ENCODE results near the gene AAK1. TPM values are rescaled to one million over a fixed set of nuclear protein-coding genes. Genes with fewer than 3 reads are reported as not detected.
"Not testable (repeated sequence)": the region's sequence is repeated elsewhere in the genome, so short reads cannot be mapped to it uniquely, and the experiment has no call there.

The AAK1 gene
- total RNA-seq, 4 donors from 2014 or later = 28.0 to 35.5 (median 32.8) TPM

GRCh38 chr2:69453475-69454129 is 189.9 kb downstream of the AAK1 start:
- Histone ChIP-seq H3K27me3 (no peaks in the 10 kb centered on the region), H3K4me1 (no peaks in the 10 kb centered on the region), H3K27ac (no peak overlapping the region), H3K9me3 (no peaks in the 10 kb centered on the region), H3K4me3 (no peak overlapping the region), H3K36me3 (no peaks in the 10 kb centered on the region)
- WGBS, 2 donors = 60 to 79% methylated on average over 4 of the region's 4 CpGs
- no peak for DNase-seq
- intact Hi-C loops (cut with DNase I) = no loop called here
- TF ChIP-seq CTCF (IDR thresholded peaks at IDR 0.05) = no peak
- TF ChIP-seq POLR2A (IDR thresholded peaks at IDR 0.05) = no peak

- Histone ChIP-seq H3K27me3 (no peaks in the 10 kb centered on the region), H3K4me1 (no peaks in the 10 kb centered on the region), H3K4me3 (no peak overlapping the region), H3K27ac (no peak overlapping the region), H3K36me3 (no peaks in the 10 kb centered on the region), H3K9me3 (no peaks in the 10 kb centered on the region)
- intact Hi-C loops (cut with DNase I) = no loop called here
- TF ChIP-seq CTCF (IDR thresholded peaks at IDR 0.05) = no peak
- no peak for TF ChIP-seq POLR2A (IDR thresholded peaks at IDR 0.05)
- no peak for DNase-seq
- WGBS, 2 donors = 97 to 100% methylated on average over 3 of the region's 3 CpGs
These were observed 190.9 kb downstream of the AAK1 start for GRCh38 chr2:69452687-69453086.

- intact Hi-C loops (cut with DNase I) = no loop called here
- H3K36me3 ChIP-seq = no peaks in the 10 kb centered on the region
- no peaks in the 10 kb centered on the region for H3K4me1 ChIP-seq
- DNase-seq = no peak
- no peaks in the 10 kb centered on the region for H3K27me3 ChIP-seq
- H3K4me3 ChIP-seq = no peak overlapping the region
- H3K27ac ChIP-seq = no peak overlapping the region
- TF ChIP-seq CTCF (IDR thresholded peaks at IDR 0.05) = no peak
- TF ChIP-seq POLR2A (IDR thresholded peaks at IDR 0.05) = no peak
- WGBS, 2 donors = 55 to 68% methylated on average over 6 of the region's 6 CpGs
- H3K9me3 ChIP-seq = no peaks in the 10 kb centered on the region
These were observed 192.7 kb downstream of the AAK1 start for GRCh38 chr2:69450735-69451416.

GRCh38 chr2:69449906-69450305 is 193.6 kb downstream of the AAK1 start:
- H3K9me3 ChIP-seq = no peaks in the 10 kb centered on the region
- no peak overlapping the region for H3K4me3 ChIP-seq
- no peaks in the 10 kb centered on the region for H3K27me3 ChIP-seq
- no peak for DNase-seq
- H3K4me1 ChIP-seq = no peaks in the 10 kb centered on the region
- H3K27ac ChIP-seq = no peak overlapping the region
- TF ChIP-seq CTCF (IDR thresholded peaks at IDR 0.05) (no peak), POLR2A (IDR thresholded peaks at IDR 0.05) (no peak)
- 81 to 87% methylated on average over 5 of the region's 5 CpGs for WGBS, 2 donors
- no peaks in the 10 kb centered on the region for H3K36me3 ChIP-seq
- intact Hi-C loops (cut with DNase I) = no loop called here

DNA sequence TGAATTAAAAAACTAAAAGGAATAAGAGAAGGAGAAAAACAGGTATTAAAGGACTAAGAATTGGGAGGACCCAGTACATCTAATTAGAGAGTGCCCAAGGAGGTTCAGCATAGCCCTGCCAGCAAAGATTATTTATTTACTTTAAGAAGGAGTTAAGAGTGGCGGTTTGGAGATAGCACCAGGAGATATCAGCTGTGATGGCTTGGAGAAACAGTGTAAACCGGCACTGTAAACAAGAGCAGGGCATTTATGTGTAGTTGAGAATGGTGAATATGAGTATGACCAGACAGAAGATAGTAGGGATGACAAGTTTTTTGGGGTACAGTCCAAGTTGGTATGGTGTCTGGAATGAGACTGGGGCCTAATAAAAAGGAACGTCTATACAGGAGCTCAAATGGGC is 199.9 kb downstream of the AAK1 start:
- H3K4me1 ChIP-seq; H3K27ac ChIP-seq; intact Hi-C loops (cut with DNase I); H3K36me3 ChIP-seq; H3K27me3 ChIP-seq; DNase-seq; H3K9me3 ChIP-seq; H3K4me3 ChIP-seq: not testable (repeated sequence)
- 76 to 82% methylated on average over 3 of the region's 3 CpGs for WGBS, 2 donors

GRCh38 chr2:69439499-69439898 is 204.0 kb downstream of the AAK1 start:
- H3K36me3 ChIP-seq; H3K27ac ChIP-seq; intact Hi-C loops (cut with DNase I); DNase-seq; H3K4me3 ChIP-seq; H3K27me3 ChIP-seq; H3K9me3 ChIP-seq: not testable (repeated sequence)
- 100% methylated on average over 2 of the region's 2 CpGs for WGBS, 2 donors
- H3K4me1 ChIP-seq = peaks cover 13 to 36% (median 16%) of the 10 kb centered on the region in 3 donors

Measured in esophagus squamous epithelium (tissue), 5 donors.